NOMO-1 treated with dmso at 0.1 percent for 144 hours (cell line): ENCODE data around the gene TBX18.

Experiments
- DNase-seq: peaks from one replicate; lab custom pipeline; 2025; ENCODE audit not compliant: unreplicated experiment; lab: John Stamatoyannopoulos, UW

TBX18 gene

DNA sequence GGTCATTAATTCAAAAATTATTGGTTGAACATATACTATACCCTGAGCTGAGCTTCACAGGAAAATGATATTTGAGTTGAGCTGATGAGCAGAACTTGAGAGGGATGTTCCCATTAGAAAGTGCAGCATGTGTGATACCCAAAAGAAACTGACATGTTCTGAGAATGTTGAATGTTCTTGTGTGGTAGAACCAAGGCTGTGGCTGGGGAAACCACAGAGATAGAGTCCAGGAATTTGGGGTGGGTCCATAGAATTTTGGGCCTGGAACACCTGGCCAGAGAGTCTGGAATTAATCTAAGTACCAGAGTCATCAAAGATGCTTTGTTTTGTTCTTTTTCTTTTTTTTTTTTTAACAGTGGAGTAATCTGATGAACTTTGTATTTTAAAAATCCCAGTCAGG, 88.7 kb downstream of the TBX18 start:
- no peak for DNase-seq

DNA sequence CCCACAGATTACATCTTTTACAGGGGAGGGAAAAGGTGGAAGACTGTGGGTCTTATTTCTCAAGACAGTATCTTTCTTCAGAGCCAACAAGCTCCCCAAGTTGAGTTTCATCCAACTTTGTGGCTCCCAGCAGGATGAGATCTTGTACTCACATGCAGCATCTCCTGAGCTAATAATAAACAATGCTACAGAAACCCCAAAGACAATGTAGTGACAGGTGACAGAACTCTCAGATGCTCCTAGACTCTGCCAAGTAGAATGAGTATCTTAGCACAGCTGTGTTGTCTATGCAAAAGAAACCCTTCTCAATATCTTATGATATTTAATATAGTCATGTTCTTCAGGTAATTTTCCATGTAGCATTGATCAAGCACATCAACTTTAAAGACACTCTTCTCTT, 90.0 kb downstream of the TBX18 start:
- no peak for DNase-seq

DNA sequence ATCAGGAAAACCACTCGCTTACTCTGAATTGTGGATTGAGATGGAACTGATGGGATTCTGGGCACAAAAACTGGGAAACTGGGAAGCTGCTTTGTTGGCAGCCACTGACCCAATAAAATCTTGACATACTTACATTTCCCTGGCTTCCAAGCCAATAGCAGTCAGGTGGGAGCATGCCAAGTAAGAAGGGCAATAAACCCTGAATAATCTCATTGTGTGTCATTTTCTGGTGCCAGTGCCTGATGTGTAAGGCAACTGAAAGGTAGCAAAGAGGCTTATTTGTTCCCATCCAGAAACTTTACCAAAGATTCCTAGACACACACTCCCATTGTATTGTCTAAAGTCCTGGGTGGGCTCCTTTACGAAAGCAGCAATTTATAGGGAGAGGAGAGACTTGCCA, 93.2 kb downstream of the TBX18 start:
- no peak for DNase-seq

DNA sequence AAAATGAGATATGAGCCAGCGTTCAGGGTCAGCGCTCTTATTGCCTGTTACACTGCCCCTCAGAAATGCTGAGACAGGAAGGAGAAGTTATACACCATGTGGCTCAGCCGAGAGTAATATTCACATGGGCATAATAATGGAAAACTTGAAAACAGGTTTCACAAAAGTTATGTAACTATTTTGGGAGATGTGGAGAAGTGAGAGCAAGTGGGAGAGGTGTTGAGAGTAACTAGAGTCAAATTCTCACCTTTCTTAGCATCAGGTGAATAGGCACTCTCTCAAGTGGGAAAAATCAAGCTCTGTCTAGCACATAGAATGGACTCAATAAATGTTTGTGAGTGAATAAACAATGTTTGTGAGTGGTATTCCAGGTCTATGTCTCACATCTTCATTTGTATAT, 94.5 kb downstream of the TBX18 start:
- no peak for DNase-seq

DNA sequence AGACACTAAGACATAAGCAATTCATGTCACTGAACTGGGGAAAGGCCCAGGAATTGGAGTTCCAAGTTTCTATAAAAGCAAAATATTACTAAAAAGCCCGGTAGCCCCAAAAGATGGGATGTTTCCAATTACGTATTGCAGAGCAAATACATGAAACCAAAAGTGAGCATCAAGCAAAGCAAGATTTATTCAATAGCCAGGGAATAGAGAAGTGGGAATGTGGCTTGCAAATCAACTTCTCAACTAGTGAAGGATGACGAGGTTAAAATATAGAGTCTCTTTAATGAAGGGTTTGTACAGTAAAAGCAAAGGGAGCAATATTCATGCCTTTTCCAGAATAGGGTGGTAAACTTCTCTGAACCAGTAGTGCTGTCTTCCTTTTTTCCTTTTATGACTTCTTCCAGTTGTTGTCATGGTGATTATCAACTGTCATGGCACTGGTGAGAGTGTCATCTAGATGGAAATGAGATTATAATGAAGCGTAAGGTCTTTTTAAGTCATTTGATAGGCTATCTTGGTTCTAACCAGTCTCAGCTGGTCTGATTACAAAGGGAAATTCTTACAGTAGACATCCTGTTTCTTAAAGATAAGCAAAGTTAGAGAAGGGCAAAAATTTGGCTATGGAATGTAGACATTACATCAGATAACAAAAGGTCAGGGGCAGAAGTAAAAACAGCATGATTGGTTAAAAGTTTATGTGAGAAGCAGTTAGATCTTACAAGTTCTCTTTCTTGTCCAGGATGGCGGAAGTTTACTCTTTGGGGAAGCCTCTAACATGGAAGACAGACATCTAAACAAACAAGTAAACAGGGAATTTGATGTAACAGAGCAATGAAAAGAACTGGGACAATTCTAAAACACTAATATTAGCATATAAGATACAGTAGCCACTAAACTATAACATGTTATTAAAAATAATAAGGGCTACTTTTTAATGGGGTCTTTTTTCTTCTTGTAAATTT, 96.9 kb downstream of the TBX18 start:
- no peak for DNase-seq

DNA sequence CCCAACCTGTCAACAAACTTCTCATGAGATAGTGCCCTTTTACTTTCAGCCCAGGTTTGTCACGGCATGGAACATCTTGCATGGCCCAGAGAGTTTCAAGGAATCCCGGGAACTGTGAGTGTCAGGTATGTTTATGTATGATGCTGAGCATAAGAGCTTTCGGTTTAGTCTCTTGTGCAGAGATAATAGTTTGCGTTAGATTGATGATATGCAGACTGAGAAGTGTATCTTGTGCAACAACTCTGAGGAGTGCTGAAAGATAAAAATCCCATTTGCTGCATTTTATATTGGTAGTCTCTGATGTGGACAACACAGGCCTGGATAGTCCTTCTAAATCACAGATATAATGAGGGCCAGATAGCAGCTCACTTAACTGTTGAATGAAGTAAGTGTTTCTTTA, 99.0 kb downstream of the TBX18 start:
- no peak for DNase-seq

DNA sequence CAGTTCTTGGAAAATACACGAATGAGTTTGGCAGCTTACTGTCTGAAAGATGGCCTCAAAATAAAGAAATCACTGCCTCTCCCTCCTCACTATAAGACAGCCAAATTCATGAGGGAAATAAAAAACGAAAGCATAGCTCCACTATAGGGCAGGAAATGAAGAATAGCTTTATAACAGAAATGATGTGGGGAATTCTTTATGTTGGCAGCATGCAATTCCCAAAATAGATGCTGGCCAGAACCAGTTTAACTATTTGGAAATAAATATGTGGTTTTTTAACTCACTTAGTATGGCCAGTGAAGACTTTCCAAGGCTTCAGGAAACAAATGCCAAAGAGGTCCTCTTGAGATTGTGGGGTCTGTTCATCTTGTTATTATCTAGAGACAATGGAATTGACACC, 100.5 kb downstream of the TBX18 start:
- no peak for DNase-seq

DNA sequence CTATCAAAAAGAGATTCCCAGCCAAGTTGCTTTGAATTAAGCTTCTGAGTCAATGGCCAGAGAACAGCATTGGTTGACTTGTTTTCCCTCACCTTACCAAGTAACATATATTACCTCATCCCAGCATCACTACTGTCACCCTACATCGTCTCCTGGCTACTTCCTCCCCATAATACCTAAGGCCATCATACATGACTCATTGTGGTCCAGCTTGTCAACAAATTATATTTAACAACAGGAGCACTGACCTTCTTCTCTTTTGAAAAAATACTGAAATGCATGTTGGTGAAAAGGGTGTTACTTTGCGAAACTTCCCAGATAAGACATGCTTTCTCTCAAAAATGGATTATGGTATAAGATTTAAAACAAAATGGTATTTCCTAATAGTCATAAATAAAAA, 106.9 kb downstream of the TBX18 start:
- no peak for DNase-seq

DNA sequence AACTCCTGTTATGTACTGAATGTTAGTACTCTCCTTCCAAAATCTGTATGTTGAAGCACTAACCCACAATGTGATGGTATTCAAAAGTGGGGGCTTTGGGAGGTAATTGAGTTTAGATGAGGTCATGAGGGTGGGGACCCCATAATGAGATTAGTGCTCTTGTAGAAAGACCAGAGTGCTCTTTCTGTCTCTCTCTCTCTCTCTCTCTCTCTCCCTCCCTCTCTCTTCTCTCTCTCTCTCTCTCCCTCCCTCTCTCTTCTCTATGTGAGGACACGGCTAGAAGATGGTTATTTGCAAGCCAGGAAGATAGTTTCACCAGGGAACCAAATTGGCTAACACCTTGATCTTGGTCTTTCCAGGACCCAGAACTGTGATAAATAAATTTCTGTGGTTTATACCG, 107.4 kb downstream of the TBX18 start:
- DNase-seq = no peak

DNA sequence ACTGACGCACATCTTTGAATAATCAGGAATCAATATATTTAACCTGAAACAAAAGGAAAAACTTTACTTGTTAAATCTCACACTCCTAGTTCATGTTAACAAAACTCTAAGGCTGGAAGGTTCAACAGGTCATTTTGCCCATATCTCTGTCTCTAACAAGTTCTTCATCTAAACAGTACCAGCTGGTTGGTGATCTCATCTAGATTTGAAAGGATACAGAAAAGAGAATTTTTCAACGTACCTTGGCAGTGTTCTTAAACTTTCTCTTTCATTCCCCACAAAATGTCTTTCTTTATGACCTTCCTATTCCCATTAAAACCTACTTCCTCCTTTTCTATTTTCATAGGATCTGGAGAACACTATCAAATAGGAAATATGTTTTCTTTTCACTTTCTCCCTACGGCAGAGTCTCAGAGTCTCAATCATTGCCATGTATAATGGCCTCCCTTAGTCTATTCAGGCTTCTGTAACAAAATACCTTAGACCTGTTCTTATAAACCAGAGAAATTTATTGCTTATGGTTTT, 111.3 kb downstream of the TBX18 start:
- no peak for DNase-seq

DNA sequence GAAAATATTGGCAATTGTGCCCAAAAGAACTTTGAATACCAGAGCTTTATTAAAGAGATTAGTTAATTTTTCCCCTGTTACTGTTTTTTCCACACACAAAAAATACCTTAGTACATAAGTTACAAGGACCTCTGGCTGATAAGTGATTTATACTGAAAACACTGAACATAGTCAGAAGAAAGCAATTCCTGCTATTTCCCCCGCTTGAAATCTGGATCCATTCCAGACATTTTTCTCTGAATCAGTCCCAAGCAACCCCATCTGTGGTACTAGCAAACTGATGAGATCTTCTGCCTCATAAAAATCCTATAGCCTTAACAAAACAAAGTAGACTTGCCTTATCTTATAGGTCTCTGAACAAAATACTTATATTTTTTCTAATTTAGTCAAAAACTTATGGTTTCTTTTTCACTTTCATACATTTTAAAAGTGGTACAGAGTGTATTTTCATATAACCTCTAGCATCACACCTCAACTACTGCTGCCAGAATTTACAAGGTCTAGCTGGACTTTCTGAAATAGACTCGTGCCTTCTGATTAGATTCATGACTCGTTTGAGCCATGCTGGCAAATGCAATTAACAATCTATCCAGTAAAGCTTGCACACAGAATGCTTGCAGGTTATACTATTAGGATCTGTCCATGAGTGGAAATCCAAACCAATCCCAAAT, 111.9 kb downstream of the TBX18 start:
- DNase-seq = no peak

DNA sequence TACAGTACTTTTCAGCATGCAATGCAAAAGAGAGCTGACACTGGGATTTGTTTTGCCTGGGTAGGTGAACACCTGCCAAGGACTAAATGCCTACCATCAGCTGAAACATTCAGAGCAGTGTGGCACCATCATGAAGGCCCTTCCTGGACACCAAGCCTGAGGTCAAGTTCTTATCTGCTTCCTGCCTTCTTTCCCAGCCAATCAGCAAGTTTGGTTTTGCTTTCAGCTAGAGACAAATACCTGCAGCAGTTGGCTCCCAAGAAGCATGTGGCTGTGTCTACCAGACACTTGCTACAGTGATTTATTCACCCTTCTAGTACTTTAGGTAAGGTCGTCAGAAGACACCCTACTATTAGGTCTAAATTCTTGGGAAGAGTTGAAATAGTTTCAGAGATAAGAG, 112.8 kb downstream of the TBX18 start:
- no peak for DNase-seq

DNA sequence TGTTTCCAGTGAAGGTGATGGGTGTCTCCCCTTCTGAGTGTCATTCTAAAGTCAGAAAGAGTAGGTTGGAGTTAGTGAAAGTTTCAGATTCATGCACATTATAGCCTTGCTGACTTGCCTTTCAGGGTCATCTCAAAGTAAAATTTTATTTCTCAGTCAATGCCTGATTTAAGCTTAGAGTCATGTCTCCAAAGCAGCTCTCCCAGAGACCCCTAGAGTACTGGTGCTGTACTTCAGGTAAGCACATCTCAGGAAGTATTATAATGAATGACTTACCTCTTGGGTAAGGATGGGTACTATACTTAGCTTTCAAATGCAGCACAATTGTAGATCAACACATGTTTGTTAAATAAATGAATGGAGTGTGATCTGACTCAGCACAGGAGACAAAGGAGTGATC, 116.0 kb downstream of the TBX18 start:
- no peak for DNase-seq

DNA sequence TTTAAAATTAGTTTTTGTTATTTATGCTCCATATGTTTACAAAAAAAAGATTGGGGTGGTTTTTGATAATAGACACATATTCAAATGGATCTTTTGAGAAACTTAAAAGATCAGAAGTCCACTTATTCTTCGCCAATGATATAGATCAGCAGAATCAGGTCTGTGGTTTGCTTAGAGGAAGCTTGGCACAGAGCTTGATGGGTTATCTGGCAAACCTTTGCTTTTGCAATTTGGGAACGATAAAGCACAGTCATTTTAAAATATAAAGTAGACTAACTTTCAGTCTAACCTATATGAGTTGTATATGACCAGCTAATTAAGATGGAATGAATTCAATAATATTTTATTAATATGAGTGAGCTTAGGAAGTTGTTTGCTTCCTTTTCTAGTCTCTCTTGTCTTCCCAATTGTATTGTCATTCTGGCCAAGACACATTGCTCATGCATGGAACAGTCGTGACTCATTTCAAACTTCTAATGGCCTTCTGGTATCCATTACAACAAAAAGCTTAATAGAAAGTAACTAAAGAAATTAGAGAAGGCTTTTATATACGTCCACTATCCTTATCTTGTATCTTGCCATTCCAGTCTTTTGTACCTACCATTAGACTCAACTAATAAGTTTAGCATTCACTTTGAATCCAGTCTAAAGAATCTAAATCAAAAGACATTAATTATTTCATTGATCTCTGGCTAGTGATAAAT, 118.7 kb downstream of the TBX18 start:
- DNase-seq = no peak

DNA sequence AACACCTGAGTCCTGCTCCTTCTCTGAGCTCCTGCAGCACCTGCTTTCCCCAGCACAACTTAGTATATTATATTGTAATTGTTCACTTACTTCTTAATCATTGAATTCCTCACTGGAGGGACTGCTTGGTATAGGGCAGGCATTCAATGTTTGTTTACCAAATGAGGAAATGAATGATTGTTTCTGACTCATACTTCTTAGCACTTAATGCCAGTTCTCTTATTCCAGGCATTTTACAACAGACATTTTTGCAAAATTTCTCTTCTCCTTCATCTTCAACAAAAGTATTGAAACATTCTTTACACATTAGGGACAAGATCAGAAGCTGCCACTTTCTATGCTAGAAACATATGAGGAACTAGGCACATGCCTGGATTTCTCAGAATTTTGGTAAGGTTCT, 119.4 kb downstream of the TBX18 start:
- DNase-seq = peak; percentile 8

DNA sequence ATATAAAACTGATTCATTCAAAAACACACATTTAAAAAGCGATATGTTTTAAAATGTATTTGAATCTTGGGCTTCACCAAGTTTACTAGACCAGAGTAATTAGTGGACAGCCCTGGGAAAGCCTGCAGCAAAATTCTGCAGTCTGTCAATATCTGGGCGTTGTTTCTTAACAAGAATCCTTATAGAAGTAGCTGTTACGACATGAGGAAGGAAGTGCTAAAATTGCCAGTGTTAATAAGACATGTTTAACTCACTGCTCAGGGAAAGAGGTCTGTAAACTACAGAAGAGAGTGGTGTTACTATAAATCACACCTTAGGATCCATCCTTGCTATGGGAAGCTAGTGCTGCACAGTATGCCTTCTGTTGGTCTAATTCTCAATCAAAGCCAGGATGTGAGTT, 120.6 kb downstream of the TBX18 start:
- DNase-seq = peak; percentile 42

DNA sequence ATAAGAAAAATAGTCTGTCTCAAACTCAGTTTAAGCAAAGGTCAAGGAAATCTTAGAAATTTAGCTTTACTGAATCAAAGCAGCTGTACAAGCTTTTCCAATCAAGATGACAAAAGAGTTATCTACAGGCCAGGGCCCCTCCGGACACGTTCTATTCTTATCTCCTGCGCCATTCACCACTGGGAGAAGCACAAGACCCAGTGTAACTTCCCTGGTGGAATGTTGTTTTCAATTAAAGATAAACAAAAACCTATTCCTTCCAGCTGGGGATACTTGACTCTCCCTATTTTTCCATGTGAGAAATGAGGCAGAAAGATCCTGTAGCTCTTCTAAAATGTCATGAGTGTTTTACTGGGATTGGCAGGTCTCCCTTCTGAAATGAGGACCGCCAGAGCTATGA, 123.3 kb downstream of the TBX18 start:
- no peak for DNase-seq

DNA sequence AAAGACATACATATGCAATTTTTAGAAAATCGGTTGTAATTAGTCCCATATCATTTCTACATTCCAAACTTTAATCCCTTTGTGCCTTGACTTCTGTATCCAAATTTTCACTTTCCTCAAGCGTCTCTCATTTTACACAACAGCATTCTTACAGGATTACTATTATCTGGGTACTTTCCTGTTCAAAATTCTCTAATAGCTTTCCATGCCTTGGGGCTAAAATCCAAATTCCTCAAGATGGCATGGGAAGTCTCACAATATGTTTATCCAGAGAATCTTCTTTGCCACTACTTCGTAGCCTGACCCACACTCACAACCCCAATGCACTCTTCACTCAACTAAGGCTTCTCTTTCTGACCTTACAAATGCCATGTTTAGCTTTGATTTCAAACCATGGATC, 125.0 kb downstream of the TBX18 start:
- no peak for DNase-seq

DNA sequence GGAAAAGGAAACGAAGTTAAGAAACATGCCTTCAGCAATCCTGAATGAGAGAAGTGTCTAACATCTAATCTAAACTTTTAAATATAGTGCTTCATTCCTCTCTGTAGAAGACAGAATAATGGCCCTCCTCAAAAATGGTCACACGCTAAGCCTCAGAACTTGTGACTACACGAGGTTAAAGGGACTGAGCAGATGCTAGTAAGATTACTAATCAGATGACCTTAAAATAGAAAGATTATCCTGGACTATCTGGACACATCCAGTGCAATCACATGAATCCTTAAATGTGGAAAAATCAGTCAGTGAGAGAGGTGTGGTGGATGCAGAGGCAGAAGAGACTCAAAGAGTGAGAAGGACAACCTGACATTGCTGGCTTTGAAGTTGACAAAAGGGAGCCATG, 126.1 kb downstream of the TBX18 start:
- DNase-seq = no peak
